GM12801 (cell line): ENCODE results near the gene KITLG.

ENCODE experiments used
- CTCF ChIP-seq: IDR thresholded peaks from one replicate; pipeline ENCODE4 v1.5.1; 2011; ENCODE audit warnings: control low read depth; ENCODE audit not compliant: insufficient read length; ENCODE audit errors: extremely low read depth

The KITLG gene

DNA sequence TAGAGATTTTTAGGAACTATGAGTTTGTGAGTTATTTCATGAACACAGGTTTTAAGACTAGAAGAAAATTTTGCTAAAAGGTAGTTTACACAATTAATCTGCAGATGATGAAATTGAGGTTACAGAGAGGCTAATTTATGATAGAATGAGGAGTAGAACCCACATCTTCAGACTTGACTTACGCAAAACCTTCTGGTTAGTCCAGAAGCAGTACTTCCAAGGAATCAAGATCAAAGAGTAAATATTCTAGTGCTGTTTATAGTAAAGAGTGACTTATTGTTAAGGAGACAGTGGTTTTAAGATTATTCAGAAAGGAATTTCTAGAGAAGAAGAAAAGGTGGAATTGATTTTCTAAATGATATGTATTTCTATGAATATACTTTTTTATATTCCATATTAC, 10.6 kb upstream of the KITLG start:
- no peak for TF ChIP-seq CTCF

- TF ChIP-seq CTCF: no peak
Observed at GRCh38 chr12:88585077-88585476, 4.8 kb upstream of the KITLG start.

DNA sequence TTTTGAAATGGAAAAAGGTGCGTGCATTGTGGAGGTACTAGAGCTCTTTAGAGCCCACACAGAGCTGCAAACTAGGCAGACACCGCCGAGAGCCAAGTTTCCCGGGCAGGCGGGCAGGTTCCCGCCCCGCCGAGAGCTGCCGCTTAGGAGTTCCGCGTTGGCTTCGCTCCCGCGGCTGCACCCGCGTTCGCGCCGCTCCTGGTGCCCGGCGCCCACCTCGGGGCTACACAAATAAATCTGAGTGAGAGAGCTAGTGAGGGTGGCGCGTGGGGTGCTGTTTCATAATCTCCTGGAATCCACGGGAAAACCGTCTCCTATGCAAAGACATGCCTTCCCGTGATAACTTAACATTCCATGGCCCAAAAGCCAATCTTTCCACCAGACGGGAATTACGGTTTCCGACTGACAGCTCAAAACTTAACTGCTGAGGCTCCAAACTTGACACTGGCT, 645 bp downstream of the KITLG start:
- no peak for TF ChIP-seq CTCF

GRCh38 chr12:88579161-88579517, 1.1 kb downstream of the KITLG start:
- TF ChIP-seq CTCF: no peak

DNA sequence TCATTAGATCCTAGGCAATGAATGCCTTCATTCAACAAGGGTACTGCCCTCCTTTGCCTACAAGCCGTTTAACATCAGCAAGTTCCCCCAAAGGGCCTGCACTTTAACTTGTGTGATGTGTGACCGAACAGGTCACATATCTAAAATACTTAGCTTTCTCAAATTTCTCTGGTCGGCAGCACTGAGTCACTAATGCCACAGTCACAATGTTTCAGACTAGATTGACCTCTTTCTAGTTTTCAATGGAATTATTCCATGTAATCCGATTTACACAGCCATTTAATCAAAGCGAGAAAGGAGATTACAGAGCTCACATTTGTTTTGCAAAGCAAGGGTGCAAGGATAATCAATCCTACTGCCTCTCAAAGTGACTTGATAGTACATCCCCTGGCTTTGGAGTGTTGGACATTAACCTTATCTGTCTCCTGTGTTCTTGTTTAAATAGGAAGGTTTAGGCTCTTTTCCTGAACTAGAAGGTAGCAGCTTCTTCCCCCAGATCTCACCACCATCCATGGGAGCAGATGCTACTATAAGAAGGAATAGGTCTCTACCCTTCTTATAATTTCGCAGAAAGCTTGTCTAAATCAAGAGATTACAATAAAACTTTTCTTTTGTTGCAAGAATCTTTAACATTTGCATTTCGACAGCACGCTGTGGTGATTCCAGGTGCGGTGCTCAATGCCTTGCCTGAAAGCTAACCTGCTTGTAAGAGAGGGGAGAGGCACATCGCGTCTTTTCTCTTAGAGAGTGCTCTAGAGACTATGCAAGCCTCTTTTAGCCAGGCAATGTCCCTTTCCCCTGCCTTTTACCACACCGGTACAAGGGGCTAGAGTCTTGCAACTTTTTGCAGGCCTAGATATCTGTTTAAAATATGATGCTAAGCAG, 1.8 kb downstream of the KITLG start:
- no peak for TF ChIP-seq CTCF

DNA sequence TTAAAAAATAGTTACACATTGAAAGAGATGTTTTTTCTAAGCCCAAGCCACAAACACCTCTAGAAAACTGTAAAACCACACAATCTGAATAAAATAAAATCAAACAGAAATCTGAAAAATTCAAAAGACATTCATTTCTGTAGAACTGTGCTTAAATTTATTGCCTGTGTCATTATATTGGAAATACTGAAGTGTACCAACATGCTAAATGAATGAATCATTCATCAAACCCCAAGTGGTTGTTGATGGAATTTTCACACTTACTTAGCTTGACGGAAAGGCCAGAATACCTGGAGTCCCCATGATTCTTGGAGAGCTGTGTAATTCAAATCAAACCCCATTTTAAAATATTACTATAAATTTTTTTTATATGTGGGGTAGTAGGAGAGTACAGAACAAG, 2.7 kb downstream of the KITLG start:
- no peak for TF ChIP-seq CTCF

- TF ChIP-seq CTCF: no peak
Observed at GRCh38 chr12:88576866-88577265, 3.4 kb downstream of the KITLG start.
